ENCODE data around the gene PCSK4. TPM values are rescaled to one million over a fixed set of nuclear protein-coding genes. Genes with fewer than 3 reads are reported as not detected.
A peak's percentile ranks its signal among the peaks of the same experiment; 100 is the strongest.

Gene PCSK4
- total RNA-seq, 1 donor from 2014 or later: 1.5 TPM

DNA sequence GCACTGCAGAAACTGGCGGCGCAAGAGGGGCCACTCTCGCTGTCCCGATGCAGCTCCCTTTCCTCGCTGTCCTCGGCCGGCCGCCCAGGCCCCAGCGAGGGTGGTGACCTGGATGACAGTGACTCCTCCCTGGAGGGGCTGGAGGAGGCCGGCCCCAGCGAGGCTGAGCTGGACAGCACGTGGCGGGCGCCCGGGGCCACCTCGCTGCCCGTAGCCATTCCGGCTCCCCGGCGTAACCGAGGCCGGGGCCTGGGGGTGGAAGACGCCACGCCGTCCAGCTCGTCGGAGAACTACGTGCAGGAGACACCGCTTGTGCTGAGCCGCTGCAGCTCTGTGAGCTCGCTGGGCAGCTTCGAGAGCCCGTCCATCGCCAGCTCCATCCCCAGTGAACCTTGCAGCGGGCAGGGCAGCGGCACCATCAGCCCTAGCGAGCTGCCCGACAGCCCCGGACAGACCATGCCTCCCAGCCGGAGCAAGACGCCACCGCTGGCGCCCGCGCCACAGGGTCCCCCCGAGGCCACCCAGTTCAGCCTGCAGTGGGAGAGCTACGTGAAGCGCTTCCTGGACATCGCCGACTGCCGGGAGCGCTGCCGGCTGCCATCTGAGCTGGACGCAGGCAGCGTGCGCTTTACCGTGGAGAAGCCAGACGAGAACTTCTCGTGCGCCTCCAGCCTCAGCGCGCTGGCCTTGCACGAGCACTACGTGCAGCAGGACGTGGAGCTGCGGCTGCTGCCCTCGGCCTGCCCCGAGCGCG, 23.5 kb downstream of the PCSK4 start:
- no peak overlapping the region for H3K27ac ChIP-seq
- no peak overlapping the region for H3K4me3 ChIP-seq
- TF ChIP-seq, protein P1, sequence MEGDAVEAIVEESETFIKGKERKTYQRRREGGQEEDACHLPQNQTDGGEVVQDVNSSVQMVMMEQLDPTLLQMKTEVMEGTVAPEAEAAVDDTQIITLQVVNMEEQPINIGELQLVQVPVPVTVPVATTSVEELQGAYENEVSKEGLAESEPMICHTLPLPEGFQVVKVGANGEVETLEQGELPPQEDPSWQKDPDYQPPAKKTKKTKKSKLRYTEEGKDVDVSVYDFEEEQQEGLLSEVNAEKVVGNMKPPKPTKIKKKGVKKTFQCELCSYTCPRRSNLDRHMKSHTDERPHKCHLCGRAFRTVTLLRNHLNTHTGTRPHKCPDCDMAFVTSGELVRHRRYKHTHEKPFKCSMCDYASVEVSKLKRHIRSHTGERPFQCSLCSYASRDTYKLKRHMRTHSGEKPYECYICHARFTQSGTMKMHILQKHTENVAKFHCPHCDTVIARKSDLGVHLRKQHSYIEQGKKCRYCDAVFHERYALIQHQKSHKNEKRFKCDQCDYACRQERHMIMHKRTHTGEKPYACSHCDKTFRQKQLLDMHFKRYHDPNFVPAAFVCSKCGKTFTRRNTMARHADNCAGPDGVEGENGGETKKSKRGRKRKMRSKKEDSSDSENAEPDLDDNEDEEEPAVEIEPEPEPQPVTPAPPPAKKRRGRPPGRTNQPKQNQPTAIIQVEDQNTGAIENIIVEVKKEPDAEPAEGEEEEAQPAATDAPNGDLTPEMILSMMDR (IDR thresholded peaks at IDR 0.05): no peak
- H3K4me1 ChIP-seq: peaks cover 36 to 37% of the 10 kb centered on the region in 2 donors
- no peaks in the 10 kb centered on the region for H3K9me3 ChIP-seq
- intact Hi-C loops (cut with DNase I): no loop called here
- H3K36me3 ChIP-seq: no peaks in the 10 kb centered on the region
- peaks cover 49% of the 10 kb centered on the region for H3K27me3 ChIP-seq
- DNase-seq (ENCODE audit: low spot score in 2 of 2): no peak

DNA sequence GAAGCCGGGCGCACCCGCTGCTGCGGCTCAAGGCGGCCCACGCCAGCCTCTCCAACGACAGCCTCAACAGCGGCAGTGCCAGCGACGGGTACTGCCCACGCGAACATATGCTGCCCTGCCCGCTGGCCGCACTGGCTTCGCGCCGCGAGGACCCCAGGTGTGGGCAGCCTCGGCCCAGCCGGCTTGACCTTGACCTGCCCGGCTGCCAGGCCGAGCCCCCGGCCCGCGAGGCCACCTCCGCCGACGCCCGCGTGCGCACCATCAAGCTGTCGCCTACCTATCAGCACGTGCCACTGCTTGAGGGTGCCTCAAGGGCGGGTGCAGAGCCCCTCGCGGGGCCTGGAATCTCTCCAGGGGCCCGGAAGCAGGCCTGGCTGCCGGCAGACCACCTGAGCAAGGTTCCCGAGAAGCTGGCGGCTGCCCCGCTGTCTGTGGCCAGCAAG, 24.1 kb downstream of the PCSK4 start:
- no peaks in the 10 kb centered on the region for H3K9me3 ChIP-seq
- H3K27ac ChIP-seq: no peak overlapping the region
- DNase-seq (ENCODE audit: low spot score in 2 of 2): no peak
- peaks cover 0 to 3% of the 10 kb centered on the region in 2 donors for H3K36me3 ChIP-seq
- peaks cover 33% of the 10 kb centered on the region in 2 donors for H3K4me1 ChIP-seq
- H3K4me3 ChIP-seq: no peak overlapping the region
- TF ChIP-seq, protein P1 (IDR thresholded peaks at IDR 0.05): no peak
- intact Hi-C loops (cut with DNase I): no loop called here
- peaks cover 43% of the 10 kb centered on the region for H3K27me3 ChIP-seq

DNA sequence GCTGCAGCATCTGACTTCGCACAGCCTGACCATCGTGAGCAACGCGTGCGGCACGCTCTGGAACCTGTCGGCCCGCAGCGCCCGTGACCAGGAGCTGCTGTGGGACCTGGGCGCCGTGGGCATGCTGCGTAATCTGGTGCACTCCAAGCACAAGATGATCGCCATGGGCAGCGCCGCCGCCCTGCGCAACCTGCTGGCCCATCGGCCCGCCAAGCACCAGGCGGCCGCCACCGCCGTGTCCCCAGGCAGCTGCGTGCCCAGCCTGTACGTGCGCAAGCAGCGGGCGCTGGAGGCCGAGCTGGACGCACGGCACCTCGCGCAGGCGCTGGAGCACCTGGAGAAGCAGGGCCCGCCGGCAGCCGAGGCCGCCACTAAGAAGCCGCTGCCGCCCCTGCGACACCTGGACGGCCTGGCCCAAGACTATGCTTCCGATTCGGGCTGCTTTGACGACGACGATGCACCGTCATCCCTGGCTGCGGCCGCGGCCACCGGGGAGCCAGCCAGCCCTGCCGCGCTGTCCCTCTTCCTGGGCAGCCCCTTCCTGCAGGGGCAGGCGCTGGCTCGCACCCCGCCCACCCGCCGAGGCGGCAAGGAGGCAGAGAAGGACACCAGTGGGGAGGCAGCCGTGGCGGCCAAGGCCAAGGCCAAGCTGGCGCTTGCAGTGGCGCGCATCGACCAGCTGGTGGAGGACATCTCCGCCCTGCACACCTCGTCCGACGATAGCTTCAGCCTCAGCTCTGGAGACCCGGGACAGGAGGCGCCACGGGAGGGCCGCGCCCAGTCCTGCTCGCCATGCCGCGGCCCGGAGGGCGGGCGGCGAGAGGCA, 24.7 kb downstream of the PCSK4 start:
- Histone ChIP-seq H3K27me3 (peaks cover 37% of the 10 kb centered on the region), H3K4me1 (peaks cover 26 to 27% of the 10 kb centered on the region in 2 donors), H3K4me3 (no peak overlapping the region), H3K27ac (no peak overlapping the region), H3K9me3 (no peaks in the 10 kb centered on the region), H3K36me3 (peaks cover 0 to 9% of the 10 kb centered on the region in 2 donors)
- intact Hi-C loops (cut with DNase I): no loop called here
- DNase-seq (ENCODE audit: low spot score in 2 of 2): no peak
- TF ChIP-seq, protein P1 (IDR thresholded peaks at IDR 0.05): peak in 2 of 3 experiments; percentile 6 to 22

DNA sequence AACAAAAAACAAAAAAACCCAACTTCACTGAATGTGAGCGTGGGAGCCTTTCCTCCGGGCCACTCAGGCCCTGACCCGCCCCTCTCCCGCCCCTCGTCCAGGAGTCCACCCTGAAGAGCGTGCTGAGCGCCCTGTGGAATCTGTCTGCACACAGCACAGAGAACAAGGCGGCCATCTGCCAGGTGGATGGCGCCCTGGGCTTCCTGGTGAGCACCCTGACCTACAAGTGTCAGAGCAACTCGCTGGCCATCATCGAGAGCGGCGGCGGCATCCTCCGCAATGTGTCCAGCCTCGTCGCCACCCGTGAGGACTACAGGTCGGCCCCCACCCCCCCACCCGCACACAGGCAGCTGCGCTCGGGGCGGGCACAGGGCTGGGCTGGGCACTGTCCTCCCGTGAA, 28.3 kb downstream of the PCSK4 start:
- no peaks in the 10 kb centered on the region for H3K4me1 ChIP-seq
- H3K36me3 ChIP-seq: peaks cover 0 to 11% of the 10 kb centered on the region in 2 donors
- intact Hi-C loops (cut with DNase I): no loop called here
- TF ChIP-seq, protein P1 (IDR thresholded peaks at IDR 0.05): no peak
- no peak overlapping the region for H3K27ac ChIP-seq
- H3K9me3 ChIP-seq: no peaks in the 10 kb centered on the region
- peaks cover 15% of the 10 kb centered on the region for H3K27me3 ChIP-seq
- DNase-seq (ENCODE audit: low spot score in 2 of 2): no peak
- no peak overlapping the region for H3K4me3 ChIP-seq

- Histone ChIP-seq H3K9me3 (no peaks in the 10 kb centered on the region), H3K27me3 (peaks cover 19% of the 10 kb centered on the region), H3K4me1 (no peaks in the 10 kb centered on the region), H3K4me3 (no peak overlapping the region), H3K27ac (no peak overlapping the region), H3K36me3 (peaks cover 0 to 11% of the 10 kb centered on the region in 2 donors)
- TF ChIP-seq, protein P1 (IDR thresholded peaks at IDR 0.05): no peak
- intact Hi-C loops (cut with DNase I): no loop called here
- DNase-seq (ENCODE audit: low spot score in 2 of 2): no peak
Observed at GRCh38 chr19:1460033-1460995, 29.8 kb downstream of the PCSK4 start.

Measured in ascending aorta (tissue), 2 donors.